ENCODE results near the gene GDF2.

GDF2 gene

GRCh38 chr10:47350671-47351640 lies 28.7 kb downstream of the GDF2 start:
- no peak for DNase-seq (ENCODE audit: low read depth in 2 of 3, low spot score in 1 of 3)

GRCh38 chr10:47351899-47352815 lies 29.9 kb downstream of the GDF2 start:
- DNase-seq (ENCODE audit: low read depth in 2 of 3, low spot score in 1 of 3), result no peak

GRCh38 chr10:47353351-47353750 lies 31.1 kb downstream of the GDF2 start:
- no peak for DNase-seq (ENCODE audit: low read depth in 2 of 3, low spot score in 1 of 3)

GRCh38 chr10:47354165-47354564 lies 31.9 kb downstream of the GDF2 start:
- no peak for DNase-seq (ENCODE audit: low read depth in 2 of 3, low spot score in 1 of 3)

GRCh38 chr10:47354900-47355299 lies 32.6 kb downstream of the GDF2 start:
- DNase-seq (ENCODE audit: low read depth in 2 of 3, low spot score in 1 of 3), result no peak

- DNase-seq (ENCODE audit: low read depth in 2 of 3, low spot score in 1 of 3), result no peak
Observed at GRCh38 chr10:47356708-47357107, 34.5 kb downstream of the GDF2 start.

GRCh38 chr10:47357131-47357582 lies 34.9 kb downstream of the GDF2 start:
- no peak for DNase-seq (ENCODE audit: low read depth in 2 of 3, low spot score in 1 of 3)

GRCh38 chr10:47357911-47358310 lies 35.7 kb downstream of the GDF2 start:
- DNase-seq (ENCODE audit: low read depth in 2 of 3, low spot score in 1 of 3), result no peak

GRCh38 chr10:47358457-47358856 lies 36.2 kb downstream of the GDF2 start:
- DNase-seq (ENCODE audit: low read depth in 2 of 3, low spot score in 1 of 3), result no peak

- DNase-seq (ENCODE audit: low read depth in 2 of 3, low spot score in 1 of 3), result no peak
Observed at GRCh38 chr10:47359101-47359500, 36.8 kb downstream of the GDF2 start.

GRCh38 chr10:47359626-47360418 lies 37.6 kb downstream of the GDF2 start:
- DNase-seq (ENCODE audit: low read depth in 2 of 3, low spot score in 1 of 3), result no peak

GRCh38 chr10:47360419-47361040 lies 38.3 kb downstream of the GDF2 start:
- DNase-seq (ENCODE audit: low read depth in 2 of 3, low spot score in 1 of 3), result no peak

GRCh38 chr10:47361293-47361692 lies 39.0 kb downstream of the GDF2 start:
- peak in 2 of 3 donors; percentile 5 to 18 for DNase-seq (ENCODE audit: low read depth in 2 of 3, low spot score in 1 of 3)

GRCh38 chr10:47362199-47362598 lies 39.9 kb downstream of the GDF2 start:
- no peak for DNase-seq (ENCODE audit: low read depth in 2 of 3, low spot score in 1 of 3)

GRCh38 chr10:47363781-47364180 lies 41.5 kb downstream of the GDF2 start:
- no peak for DNase-seq (ENCODE audit: low read depth in 2 of 3, low spot score in 1 of 3)

- no peak for DNase-seq (ENCODE audit: low read depth in 2 of 3, low spot score in 1 of 3)
Observed at GRCh38 chr10:47364366-47364765, 42.1 kb downstream of the GDF2 start.

GRCh38 chr10:47364911-47365310 lies 42.7 kb downstream of the GDF2 start:
- DNase-seq (ENCODE audit: low read depth in 2 of 3, low spot score in 1 of 3), result no peak

GRCh38 chr10:47365431-47366180 lies 43.4 kb downstream of the GDF2 start:
- DNase-seq (ENCODE audit: low read depth in 2 of 3, low spot score in 1 of 3), result no peak

GRCh38 chr10:47366181-47366631 lies 44.0 kb downstream of the GDF2 start:
- DNase-seq (ENCODE audit: low read depth in 2 of 3, low spot score in 1 of 3), result no peak

Measured in stimulated activated CD4-positive, alpha-beta T cell treated with anti-CD3 and anti-CD28 coated beads, Interleukin-12 subunit alpha, Interleukin-12 subunit beta, amount 100 ng/mL, for 48 hours (primary cell).